ENCODE measurements around the gene HECTD2.

DNA sequence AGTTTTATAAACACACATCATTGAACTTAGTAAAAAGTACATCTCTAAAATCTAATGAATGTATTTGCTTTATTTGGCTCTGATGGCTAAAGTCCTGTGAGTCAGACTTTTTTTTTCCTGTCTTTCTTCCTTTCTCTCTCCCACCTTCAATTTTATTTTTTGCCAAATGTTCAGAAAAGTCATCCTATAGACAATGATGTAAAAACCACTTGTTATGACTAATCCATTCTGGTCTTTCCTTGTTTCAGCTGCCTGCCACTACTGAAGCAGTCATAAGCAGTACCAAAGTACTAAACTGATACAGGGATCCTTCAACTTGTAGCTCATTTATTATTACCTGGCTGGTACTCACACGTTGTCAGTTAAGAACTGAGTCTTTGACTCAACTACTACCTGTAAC lies 23.9 kb downstream of the HECTD2 start:
- TF ChIP-seq POLR2A (IDR thresholded peaks at IDR 0.05) (no peak), POLR2AphosphoS5 (IDR thresholded peaks at IDR 0.05) (no peak), EP300 (IDR thresholded peaks at IDR 0.05) (no peak)
- TF ChIP-seq, protein P1, sequence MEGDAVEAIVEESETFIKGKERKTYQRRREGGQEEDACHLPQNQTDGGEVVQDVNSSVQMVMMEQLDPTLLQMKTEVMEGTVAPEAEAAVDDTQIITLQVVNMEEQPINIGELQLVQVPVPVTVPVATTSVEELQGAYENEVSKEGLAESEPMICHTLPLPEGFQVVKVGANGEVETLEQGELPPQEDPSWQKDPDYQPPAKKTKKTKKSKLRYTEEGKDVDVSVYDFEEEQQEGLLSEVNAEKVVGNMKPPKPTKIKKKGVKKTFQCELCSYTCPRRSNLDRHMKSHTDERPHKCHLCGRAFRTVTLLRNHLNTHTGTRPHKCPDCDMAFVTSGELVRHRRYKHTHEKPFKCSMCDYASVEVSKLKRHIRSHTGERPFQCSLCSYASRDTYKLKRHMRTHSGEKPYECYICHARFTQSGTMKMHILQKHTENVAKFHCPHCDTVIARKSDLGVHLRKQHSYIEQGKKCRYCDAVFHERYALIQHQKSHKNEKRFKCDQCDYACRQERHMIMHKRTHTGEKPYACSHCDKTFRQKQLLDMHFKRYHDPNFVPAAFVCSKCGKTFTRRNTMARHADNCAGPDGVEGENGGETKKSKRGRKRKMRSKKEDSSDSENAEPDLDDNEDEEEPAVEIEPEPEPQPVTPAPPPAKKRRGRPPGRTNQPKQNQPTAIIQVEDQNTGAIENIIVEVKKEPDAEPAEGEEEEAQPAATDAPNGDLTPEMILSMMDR (IDR thresholded peaks at IDR 0.05): no peak

Data from sigmoid colon (tissue), 4 donors.